HG03196 (cell line): ENCODE results near the gene NCOR2.

Experiments used
- ATAC-seq: cut with Tn5 transposase; IDR thresholded peaks from one replicate; pipeline ENCODE4 v1.9.1; 2021; ENCODE audit not compliant: unreplicated experiment

The NCOR2 gene

DNA sequence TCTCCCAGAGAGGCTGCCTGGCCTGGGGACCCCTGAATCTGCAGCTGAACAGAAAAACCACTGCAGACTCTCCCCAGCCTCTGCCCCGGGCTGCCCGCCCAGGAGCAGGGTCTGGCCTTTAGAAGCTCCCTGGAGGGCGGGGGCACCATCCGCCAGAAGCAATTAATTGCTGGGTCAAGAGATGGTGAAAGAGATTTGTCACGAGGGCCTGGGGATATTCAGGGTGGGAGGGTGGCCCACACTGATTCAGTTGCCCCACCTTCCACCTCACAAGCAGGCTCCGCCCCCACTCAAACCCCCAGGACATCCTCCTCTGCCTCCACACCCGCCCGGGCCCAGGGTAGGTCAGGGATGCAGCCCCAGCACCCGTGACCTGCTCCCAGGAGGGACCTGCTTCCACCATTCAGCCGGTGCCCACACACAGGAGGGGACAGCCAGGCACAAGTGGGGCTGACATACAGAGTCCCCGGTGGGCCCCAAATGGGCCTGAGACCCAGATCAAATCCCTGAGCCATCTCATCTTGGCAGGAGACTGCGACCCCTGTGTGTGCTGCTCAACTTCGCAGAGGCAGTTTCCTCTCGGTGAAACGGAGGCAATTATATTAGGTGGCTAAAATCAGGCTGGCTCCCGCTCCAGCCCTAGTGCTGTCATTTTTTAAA is 23.0 kb downstream of the NCOR2 start:
- no peak for ATAC-seq

DNA sequence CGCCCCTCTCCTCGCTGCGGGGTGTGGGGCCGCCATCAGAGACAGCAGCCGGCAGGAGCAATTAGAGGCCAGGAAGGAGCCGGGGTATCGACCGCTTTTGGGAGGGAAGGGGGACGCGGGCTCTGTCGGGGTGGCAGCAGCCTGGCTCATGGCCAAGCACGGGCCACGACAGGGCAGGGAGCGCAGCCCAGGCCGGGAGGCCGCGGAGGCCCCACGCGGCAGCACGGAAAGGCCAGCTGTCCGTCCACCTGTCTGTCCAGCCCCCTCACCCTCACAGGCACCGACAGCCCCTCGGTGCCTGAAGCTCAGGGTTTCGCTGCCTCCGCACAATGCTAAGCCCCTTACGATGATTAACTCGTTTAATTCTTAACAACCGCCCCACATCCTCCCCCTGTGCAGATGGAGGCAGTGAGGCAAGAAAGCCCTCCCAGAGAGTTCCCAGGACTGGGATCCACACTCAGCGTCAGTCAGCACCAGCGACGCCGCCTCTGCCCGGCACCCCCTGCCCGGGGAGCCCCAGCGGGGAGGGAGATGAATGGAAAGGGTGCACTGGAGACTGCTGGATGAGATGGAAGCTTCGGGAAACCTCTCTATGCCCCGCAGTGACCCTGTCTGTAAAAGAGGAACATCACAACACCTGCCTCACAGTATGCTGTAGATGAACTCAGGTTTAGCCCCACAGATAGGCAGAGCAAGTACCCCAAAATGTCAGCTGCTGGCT is 23.7 kb downstream of the NCOR2 start:
- ATAC-seq: no peak

DNA sequence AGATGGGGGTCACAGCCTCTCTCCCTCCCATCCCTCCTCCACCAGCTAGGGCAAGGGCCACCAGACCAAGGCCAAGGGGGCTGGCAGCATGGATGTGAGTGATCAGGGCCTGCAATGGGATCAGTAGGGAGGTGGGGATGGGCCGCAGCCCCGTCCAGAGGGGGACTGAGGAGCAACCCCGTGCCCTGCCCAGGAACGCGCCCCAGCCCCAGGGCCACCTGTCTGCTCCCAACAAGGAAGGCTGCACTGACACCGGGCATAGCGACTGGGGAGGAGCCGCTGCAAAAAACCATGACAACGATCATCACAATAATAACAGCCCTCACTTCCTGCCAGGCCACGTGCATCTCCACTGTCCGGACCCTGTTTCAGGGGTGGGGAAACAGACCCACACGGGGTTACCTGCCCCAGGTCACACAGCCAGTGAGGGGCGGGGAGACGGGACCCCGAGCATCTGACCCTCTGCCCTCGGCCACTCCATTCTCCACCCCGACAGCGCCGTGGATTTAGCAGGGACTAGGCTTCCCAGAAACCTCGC is 24.3 kb downstream of the NCOR2 start:
- no peak for ATAC-seq

DNA sequence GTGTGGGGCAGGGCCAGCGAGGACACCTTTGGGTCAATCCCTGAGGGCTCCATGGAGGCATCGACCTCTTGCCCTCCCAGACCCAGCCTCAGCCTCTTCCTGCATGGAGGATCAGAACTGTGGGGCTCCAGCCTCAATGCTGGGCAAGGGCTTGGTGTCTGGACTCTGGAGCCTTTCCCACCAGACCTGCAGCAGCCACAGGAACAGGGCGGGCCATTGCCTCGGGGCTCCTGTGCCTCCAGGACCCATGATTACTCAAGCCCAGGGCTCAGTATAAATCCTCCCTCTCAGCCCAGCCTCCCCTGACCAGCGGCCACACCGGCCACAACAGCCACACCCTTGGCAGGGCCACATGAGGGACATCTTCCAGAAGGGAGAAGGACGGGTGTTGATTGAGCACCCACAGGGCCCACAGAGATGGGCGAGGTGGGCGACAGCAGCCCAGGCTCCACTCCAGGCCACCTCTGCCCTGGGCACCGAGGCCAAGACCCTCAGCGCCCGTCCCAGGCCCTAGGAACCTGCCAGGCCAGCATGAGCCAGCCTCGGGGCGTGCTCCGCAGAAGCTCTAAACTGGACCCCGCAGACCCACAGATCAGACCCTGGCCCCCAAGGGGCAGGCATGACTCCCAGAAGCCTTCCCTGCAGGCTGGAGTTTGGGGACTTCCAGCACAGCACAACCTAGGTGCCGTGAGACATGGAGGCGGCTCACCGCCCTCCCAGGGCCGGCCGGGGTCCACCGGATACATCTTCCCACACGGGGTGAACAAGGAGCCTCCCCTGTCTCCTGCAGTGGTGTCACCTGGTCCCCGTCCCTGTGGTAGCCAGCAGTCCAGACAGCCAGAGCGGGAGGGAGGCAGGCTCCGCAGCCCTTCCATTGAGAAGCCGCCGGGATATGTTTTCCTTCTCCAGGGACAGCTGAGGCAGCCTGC is 25.1 kb downstream of the NCOR2 start:
- no peak for ATAC-seq

DNA sequence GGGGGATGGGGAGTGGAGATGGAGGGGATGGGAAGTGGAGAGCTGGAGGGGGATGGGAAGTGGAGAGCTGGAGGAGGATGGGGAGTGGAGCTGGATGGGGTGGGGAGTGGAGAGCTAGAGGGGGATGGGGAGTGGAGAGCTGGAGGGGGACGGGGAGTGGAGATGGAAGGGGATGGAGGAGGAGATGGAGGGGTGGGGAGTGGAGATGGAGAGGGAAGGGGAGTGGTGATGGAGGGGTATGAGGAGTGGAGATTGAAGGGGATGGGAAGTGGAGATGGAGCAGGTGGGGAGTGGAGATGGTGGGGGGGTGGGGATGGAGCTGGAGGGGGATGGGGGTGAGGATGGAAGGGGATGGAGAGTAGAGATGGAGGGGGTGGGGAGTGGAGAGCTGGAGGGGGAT is 26.1 kb downstream of the NCOR2 start:
- ATAC-seq: no peak

DNA sequence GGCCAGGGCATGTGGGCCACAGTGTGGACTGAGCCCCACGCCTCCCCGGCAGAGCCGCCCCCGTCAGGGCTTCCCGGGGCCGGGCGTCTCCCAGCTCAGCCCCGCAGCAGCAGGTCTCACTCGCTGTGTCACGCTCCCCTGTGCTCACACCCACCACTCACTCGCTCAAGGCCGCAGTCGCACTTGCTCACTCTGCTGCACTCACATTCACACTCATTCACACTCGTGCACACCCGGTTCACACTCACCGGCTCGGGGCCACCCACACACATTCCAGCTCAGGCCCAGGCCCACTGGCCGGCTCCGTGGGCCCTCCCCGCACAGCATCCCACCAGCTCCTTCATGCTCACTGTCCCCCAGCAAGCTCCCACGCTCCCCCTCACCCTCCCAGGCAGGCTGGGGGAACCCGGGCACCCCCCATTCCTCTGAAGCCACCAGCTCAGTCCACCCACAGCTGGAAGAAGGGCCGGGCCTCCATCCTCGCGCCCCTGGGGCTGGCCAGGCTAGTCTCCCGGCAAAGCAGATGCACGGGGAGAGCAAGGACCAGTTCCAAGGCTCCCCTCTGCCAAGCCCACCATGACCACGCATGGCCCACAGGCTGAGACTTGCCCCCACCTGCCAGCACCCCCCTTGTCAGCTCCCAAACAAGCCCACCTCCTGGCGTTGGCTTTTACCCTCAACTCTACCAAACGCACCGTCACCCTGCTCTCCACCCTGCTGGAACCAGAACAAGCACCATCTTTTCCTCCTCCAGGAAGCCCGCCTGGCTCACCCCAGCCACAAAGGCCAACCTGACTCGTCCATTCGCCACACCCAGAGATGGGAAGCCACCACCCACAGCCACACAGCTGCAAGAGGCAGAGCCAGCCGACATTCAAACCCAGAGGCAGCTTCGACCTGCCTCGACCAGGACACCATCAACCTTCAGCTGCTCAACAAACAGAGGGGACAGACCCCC is 28.0 kb downstream of the NCOR2 start:
- ATAC-seq: no peak

DNA sequence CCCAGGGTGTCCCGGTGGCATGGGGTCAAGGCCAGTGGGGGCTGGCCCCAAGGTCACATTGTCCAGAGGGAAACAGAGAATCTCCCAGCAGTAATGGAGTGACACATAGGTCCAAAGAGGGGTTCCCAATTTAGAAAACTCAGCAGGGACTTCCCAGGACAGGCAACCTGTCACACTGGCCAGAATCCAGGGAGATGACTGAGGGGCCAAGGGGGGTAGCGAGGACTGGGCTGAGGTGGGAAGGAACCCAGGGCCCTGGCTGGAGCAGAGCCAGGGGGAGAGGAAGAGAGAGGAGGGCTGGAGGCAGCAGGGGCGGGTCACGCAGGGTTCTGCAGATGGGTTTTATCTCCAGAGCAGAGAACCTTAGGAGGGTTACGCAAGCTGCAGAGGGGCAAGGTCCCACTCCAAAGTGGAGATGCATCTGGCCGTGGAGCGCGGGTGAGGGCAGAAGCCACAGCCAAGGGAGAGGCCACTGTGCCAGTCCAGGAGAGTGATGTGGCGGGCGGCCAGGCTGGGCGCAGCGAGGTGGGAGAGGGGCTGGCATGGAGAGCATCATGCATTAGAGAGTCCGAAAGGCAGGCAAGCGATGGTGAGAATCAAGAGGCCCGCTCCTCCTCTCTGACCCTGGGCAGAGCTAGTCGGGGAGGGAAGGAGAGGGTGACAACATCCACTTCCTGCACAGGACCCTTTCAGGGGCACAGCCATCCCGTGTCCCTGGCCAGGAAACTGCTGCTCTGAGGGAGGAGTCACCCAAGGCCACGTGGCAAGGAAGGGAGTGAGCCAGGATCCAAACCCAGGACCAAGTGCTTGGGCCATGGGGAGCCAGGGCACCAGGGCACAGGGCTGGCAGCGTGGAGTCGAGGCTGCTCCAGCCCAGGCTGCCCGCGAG is 29.0 kb downstream of the NCOR2 start:
- ATAC-seq: no peak

DNA sequence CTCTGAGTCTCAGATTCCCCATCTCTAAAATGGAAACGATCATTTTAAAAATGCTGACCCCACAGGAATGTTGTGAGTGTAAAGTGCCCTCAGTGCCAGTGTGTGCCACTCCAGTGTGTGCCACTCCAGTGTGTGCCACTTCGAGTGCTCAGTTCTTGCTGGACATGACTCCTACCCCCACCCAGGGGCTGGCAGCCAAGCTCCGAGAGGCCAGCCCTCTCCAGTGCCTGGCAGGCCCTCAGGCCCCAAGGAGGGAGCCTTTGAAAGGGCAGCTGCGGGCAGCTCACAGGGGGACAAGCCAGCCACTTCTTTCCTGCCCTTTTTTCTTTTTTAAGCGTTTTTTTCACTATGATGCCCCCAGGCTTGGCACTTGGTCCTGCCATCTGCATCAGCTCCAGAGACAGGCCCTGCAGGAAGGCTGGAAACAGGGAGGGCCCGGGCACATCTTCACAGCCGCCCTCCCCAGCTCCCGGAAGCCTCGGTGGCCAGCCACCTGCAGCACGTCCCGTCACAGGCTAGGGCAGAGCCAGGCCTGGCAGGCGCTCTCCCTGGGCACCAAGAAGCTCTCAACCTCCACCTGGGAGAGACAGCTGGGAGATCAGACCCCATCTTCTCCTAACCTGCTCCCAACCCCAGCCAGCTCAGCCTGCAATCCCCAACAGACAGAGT is 29.8 kb downstream of the NCOR2 start:
- no peak for ATAC-seq

DNA sequence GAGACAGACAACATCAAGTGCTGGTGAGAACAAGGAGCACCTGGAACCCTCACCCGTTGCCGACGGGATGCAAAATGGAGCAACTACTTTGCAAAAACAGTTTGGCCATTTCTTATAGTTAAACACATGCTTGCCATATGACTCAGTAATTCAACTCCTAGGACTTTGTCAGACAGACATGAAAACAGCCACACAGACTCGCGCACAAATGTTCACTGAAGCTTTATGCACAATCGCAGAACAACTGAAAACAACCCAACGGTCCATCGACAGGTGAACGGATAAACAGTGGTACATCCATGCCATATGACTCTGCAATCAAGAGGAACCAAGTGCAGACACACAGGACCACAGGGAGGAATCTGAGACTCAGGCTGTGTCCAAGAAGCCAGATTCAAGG is 30.8 kb downstream of the NCOR2 start:
- ATAC-seq: no peak

DNA sequence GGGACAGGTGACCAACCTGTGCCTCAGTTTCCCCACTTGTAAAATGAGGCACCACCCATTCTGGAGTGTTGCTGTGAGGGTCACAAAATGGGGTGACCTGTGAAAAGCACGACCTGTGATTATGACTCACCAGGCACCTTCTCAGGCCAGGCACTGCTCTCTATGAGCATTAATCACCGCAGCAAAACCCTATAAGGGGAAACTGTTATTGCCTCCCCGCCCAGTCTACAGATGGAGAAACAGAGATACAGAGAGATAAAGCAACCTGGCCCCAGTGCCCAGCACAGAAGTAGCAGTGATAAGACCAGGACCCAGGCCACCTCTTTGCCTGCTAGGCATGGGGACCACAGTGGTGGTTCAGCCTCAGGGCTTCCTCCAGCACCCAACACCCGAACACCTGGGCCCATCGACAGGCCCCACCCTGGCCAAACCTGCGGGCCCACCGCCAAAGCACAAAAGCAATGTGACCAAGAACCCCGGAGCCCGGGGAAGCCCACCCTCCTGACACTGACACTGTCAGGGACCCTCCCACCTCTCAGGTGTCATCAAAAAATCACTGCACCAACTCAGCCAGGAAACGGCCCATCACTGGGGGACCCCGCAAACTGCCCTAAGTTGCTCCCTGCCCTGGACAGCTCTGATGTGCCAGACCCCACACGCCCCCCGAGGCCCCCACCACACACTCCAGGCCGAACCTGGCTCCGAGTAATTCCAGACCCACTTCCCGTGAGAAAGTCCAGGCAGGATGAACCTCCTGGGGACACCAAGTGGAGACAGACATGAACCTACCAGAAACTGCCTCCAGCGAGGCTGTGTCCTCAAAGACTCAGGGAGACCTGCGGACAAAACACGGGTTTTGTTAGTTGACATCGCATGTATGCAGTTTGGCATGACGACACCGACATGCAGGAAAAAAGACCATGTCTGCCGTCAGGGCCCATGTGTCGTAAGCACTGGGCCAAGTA is 32.4 kb downstream of the NCOR2 start:
- no peak for ATAC-seq

DNA sequence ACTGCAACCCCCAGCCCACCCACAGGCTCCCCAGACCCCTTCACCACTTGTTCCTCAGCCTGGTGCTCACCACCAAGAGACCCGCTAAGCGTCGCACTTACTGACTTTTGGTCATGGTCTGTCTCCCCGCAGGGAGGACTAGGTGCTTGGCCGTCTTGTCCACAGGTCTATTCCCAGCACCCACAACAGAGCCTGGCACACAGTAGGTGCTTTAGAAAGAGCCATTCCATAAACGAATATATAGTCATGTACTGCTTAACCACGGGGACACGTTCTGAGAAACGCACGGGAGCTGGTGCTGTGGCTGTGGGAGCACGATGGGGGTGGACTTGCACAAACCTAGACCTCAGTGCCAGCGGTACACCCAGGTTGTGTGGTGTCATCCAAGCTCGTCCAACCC is 34.0 kb downstream of the NCOR2 start:
- ATAC-seq: no peak

DNA sequence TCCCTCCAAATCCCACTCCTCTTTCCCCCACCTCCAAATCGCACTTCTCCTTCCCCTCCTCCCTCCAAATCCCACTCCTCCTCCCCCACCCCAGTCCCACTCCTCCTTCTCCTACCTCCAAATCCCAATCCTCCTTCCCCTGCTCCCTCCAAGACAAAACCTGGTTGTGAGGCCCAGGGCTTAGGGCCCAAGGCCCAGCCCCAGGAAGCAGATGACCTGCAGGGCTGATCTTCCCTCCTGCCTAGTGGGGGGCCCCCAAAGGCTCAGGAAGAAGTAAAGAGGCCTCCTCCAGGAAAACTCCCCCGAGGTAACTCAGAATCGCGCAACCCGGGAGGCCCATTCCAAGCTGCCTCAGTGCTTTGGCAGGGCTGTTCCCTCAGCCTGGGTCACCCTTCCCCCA is 34.4 kb downstream of the NCOR2 start:
- ATAC-seq: no peak

DNA sequence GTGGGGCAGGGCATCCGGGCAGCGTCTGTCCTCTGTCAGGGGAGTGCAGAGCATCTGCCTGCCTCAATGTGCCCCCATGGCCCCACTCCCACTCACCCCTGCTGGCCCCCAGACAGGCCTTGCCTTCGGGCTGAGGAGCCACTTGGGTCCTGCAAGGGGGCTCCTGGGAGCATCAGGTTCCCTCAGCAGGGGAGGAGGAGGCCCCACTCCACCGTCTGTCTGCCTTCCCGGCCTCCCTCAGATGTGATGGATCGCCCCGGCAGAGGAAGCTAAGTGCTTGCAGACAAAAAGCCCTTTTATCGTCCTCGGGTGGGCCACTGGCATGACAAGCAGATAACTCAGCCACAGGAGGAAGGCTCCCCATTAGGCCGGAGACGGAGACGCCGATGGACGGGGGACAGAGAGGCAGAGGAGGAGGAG is 35.1 kb downstream of the NCOR2 start:
- ATAC-seq: no peak

DNA sequence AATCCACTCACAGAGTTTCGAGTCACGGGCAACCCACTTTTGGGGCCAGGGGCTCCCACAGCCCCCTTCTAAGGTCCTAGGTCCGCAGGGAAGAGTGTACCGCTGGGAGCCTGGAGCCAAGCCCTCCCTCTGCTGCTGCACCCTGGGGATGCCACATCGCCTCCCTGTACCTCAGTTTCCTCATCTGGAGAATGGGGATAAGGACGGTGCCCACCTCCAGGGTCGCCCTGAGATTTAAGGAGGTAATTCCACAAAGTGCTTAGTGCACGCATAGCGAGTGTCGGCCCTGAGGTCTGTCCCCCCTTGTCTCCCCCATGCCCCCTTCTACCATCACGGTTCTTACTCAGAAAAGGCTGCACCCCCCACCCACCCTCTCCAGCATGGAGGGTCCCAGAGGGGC is 35.5 kb downstream of the NCOR2 start:
- no peak for ATAC-seq

DNA sequence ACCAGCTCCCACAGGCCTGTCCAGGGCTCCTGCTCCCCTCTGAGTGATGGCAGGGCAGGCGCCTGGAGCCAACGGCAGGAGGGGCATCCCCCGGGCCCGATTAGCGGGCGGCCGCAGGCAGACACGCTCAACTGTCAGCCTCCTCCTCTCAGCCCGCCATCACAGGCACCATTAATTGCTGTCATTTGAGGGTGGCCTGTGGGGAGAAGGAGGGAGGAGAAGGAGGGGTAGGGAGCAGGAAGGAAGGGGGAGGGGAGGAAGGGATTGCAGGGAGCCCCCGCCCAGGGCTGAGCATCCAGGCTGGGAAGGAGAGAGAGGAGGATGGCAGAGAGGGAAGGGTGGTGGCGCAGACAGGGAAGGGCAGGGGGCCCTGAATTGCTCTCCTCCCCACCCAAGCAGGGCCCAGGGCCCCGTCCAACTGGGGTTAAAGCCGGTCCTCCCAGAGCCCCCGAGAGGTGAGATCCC is 36.1 kb downstream of the NCOR2 start:
- no peak for ATAC-seq

DNA sequence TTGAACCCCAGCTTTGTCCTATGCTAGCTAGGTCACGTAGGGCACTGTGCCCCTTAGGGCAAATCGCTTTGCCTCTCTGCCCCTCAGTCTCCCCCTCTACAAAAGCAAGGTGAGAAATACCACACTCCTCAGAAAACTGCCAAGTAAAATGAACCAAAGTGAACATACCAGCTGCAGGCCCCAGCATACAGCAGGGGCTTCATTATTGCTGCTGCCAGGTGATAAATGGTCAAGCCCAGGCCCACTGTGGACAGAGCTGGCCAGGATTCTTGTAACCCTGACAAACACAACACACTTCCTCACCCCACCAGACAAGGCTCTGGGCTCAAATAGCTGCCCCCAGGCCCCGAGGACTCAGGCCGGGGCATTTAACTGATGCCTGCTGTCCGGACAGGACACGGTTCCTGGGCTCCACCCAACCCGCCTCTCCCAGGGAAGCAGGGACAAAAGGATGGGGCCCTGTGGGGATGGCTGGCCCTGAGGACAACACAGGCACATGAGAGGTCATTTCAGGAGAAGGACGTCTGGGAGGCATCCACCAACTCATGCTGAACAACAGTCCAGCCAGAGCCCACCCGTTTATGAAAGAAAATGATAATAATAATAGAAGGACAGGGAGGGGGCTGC is 36.7 kb downstream of the NCOR2 start:
- no peak for ATAC-seq
